ENCODE measurements around the gene ADGRE1.

DNA sequence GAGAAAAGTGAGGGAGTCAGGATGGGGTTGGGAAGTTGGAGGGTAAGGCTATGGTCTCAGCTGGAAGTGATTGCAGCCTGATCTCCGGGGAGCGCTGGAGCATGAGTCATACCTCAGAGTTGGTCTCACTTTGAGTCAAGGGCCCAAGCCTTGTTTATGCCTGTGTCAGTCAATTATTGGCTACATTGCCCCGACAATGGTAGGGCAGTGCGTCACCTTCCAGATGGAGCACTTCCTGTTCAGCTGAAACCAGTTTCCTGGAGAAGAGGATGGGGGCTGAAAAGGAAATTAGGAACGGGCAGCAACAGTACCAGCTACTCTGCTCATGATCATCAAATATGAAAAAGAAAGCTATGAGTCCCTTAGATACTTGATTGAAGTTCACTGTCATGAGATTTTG, 60.4 kb downstream of the ADGRE1 start:
- TF ChIP-seq, protein P1, sequence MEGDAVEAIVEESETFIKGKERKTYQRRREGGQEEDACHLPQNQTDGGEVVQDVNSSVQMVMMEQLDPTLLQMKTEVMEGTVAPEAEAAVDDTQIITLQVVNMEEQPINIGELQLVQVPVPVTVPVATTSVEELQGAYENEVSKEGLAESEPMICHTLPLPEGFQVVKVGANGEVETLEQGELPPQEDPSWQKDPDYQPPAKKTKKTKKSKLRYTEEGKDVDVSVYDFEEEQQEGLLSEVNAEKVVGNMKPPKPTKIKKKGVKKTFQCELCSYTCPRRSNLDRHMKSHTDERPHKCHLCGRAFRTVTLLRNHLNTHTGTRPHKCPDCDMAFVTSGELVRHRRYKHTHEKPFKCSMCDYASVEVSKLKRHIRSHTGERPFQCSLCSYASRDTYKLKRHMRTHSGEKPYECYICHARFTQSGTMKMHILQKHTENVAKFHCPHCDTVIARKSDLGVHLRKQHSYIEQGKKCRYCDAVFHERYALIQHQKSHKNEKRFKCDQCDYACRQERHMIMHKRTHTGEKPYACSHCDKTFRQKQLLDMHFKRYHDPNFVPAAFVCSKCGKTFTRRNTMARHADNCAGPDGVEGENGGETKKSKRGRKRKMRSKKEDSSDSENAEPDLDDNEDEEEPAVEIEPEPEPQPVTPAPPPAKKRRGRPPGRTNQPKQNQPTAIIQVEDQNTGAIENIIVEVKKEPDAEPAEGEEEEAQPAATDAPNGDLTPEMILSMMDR (IDR thresholded peaks at IDR 0.05; ENCODE audit: low read depth, low read length, missing input control), result no peak
- no peak for TF ChIP-seq SP1 (IDR thresholded peaks at IDR 0.05)
- TF ChIP-seq EGR1 (IDR thresholded peaks at IDR 0.05; ENCODE audit: low read depth in 2 of 2), result no peak
- TF ChIP-seq REST (IDR thresholded peaks at IDR 0.05), result no peak
- TF ChIP-seq GABPA (IDR thresholded peaks at IDR 0.05 in 1 of 2, conservative IDR thresholded peaks at IDR 0.05 in 1 of 2), result no peak
- TF ChIP-seq, protein P2, sequence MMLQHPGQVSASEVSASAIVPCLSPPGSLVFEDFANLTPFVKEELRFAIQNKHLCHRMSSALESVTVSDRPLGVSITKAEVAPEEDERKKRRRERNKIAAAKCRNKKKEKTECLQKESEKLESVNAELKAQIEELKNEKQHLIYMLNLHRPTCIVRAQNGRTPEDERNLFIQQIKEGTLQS (IDR thresholded peaks at IDR 0.05), result no peak
- no peak for TF ChIP-seq ZBTB33 (IDR thresholded peaks at IDR 0.05)
